Measurements from ENCODE around the gene PTPRE. TPM values are rescaled to one million over a fixed set of nuclear protein-coding genes. Genes with fewer than 3 reads are reported as not detected.

Gene PTPRE
- total and polyA plus RNA-seq, 10 of the 15 experiments (the other 5 are each of a cell fraction or from before 2014, with no cell fraction given), result 2.9 to 7.6 (median 5.8) TPM

- H3K4me2 ChIP-seq (ENCODE audit: control insufficient read depth, insufficient read depth), result no peak overlapping the region
- CTCF ChIA-PET, result no interaction called here
- no peak overlapping the region for H3K27ac ChIP-seq (ENCODE audit: control insufficient read depth, insufficient read depth)
- BruUV-seq (replicated peaks), result no TSS peak
- in situ Hi-C loops (cut with MboI), result no loop called here
- no peak overlapping the region for H3K9ac ChIP-seq (ENCODE audit: control insufficient read depth, insufficient read depth, low read length)
- H4K20me1 ChIP-seq (ENCODE audit: control insufficient read depth, insufficient read depth), result no peaks in the 10 kb centered on the region
- peaks cover 0 to 2% of the 10 kb centered on the region in 2 experiments; a peak in 1 of 4 replicates for H3K27me3 ChIP-seq (replicated peaks in 1 of 2; ENCODE audit: control insufficient read depth in 2 of 2, insufficient read depth in 2 of 2, low read length in 1 of 2)
- ATAC-seq (no peak), FAIRE-seq (no peak), DNase-seq (ENCODE audit: low read depth, low spot score) (no peak)
- SMC1A ChIA-PET (ENCODE audit: uncharacterized antibody, unreplicated experiment), result no interaction called here
- 33% methylated on average over 8 of the region's 8 CpGs for WGBS (ENCODE audit: insufficient coverage, insufficient replicate concordance, low lambda C conversion rate, missing lambda C conversion rate)
- POLR2A ChIA-PET, result no interaction called here
- H2AFZ ChIP-seq (ENCODE audit: control insufficient read depth, low read depth, low read length), result no peak overlapping the region
- H3K79me2 ChIP-seq (ENCODE audit: control insufficient read depth, insufficient read depth, low read length), result no peaks in the 10 kb centered on the region
- no peaks in the 10 kb centered on the region for H3K36me3 ChIP-seq (ENCODE audit: control insufficient read depth in 2 of 2, insufficient read depth in 2 of 2, low read length in 1 of 2)
- H3K9me3 ChIP-seq (replicated peaks; ENCODE audit: control insufficient read depth, insufficient read depth, low read length), result no peaks in the 10 kb centered on the region
- no peak overlapping the region for H3K4me3 ChIP-seq
- intact Hi-C loops (cut with micrococcal nuclease; ENCODE audit: unreplicated experiment), result no loop called here
- H3K4me1 ChIP-seq (ENCODE audit: control insufficient read depth, insufficient read depth, low read length), result no peaks in the 10 kb centered on the region
- RAD21 ChIA-PET (ENCODE audit: unreplicated experiment), result no interaction called here
- no peak for TF ChIP-seq NFXL1 (IDR thresholded peaks at IDR 0.05; ENCODE audit: borderline replicate concordance)
- TF ChIP-seq BCL3 (IDR thresholded peaks at IDR 0.05; ENCODE audit: borderline replicate concordance, insufficient read depth, low read depth, low read length, poor library complexity, severe bottlenecking), result no peak
- TF ChIP-seq EED (IDR thresholded peaks at IDR 0.05; ENCODE audit: low read depth), result no peak
- TF ChIP-seq MEF2B (IDR thresholded peaks at IDR 0.05; ENCODE audit: partially characterized antibody, poor library complexity, severe bottlenecking), result no peak
- TF ChIP-seq ZBTB40 (IDR thresholded peaks at IDR 0.05; ENCODE audit: borderline replicate concordance), result no peak
- no peak for TF ChIP-seq CUX1 (IDR thresholded peaks at IDR 0.05; ENCODE audit: insufficient replicate concordance, low read depth, low read length)
- TF ChIP-seq MLLT1 (IDR thresholded peaks at IDR 0.05), result no peak
- TF ChIP-seq YY1 (IDR thresholded peaks at IDR 0.05; ENCODE audit: low read depth, low read length), result no peak
- TF ChIP-seq SMAD5 (IDR thresholded peaks at IDR 0.05; ENCODE audit: low read depth), result no peak
- no peak for TF ChIP-seq CHD2 (IDR thresholded peaks at IDR 0.05; ENCODE audit: borderline replicate concordance, low read depth, low read length)
Observed at GRCh38 chr10:127976701-127977356, 69.9 kb downstream of the PTPRE start.
